Thyroid gland (tissue), 4 donors: ENCODE data around the gene UBAP1. TPM values are rescaled to one million over a fixed set of nuclear protein-coding genes. Genes with fewer than 3 reads are reported as not detected.
"Not testable (repeated sequence)": the region's sequence is repeated elsewhere in the genome, so short reads cannot be mapped to it uniquely, and the experiment has no call there.

ENCODE experiments used
- DNase-seq, 2 donors: peaks; one replicate each; pipeline ENCODE4 v3.0.0-alpha.2; 2019
- H3K27ac ChIP-seq, 3 donors: fragments of 200-600 bp; sonication (generic); 1 replicate in 2 of 3; 2 replicates in 1 of 3; pipeline ENCODE4 v1.5.1; 2016 to 2019; ENCODE audit warnings: mild to moderate bottlenecking in 1 of 3, moderate library complexity in 1 of 3
- H3K27me3 ChIP-seq: fragments of 200-600 bp; sonication (generic); one replicate; pipeline ENCODE4 v1.5.1; 2019
- H3K36me3 ChIP-seq, 2 donors: fragments of 200-600 bp; sonication (generic); one replicate each; pipeline ENCODE4 v1.5.1; 2016 to 2019
- H3K4me1 ChIP-seq, 2 donors: fragments of 200-600 bp; sonication (generic); one replicate each; pipeline ENCODE4 v1.5.1; 2017 to 2019
- H3K4me3 ChIP-seq, 3 donors: fragments of 200-600 bp; sonication (generic); replicated peaks in 1 of 3; 1 replicate in 2 of 3; 2 replicates in 1 of 3; pipeline ENCODE4 v1.5.1; 2016; ENCODE audit warnings: mild to moderate bottlenecking in 1 of 3
- H3K9me3 ChIP-seq: fragments of 200-600 bp; sonication (generic); one replicate; pipeline ENCODE4 v1.5.1; 2017
- CTCF ChIP-seq, 6 experiments: fragments of 200-600 bp in 3 of 6; fragments of 450-650 bp in 3 of 6; sonication (generic) in 3 of 6; IDR thresholded peaks; one replicate each; pipeline ENCODE4 v1.5.1; 2016 to 2019; ENCODE audit warnings: antibody characterized with exemption in 6 of 6, mild to moderate bottlenecking in 2 of 6, inconsistent platforms in 1 of 6, moderate library complexity in 1 of 6
- POLR2A ChIP-seq, 2 donors: fragments of 450-650 bp; IDR thresholded peaks; one replicate each; pipeline ENCODE4 v1.6.1; 2017; ENCODE audit warnings: antibody characterized with exemption in 2 of 2, mild to moderate bottlenecking in 2 of 2, moderate library complexity in 1 of 2
- WGBS, 2 donors: methylation state at CpG; one replicate each; pipeline ENCODE4 v1.1.5; 2017; 5-methylcytosine and 5-hydroxymethylcytosine counted together
- intact Hi-C: fragments of 100-400 bp; cut with DNase I; formaldehyde crosslinking; loops from one replicate; pipeline ENCODE4 v1.15.1; 2023
- total RNA-seq, 4 donors: library from RNA; depleted of rRNA; stranded (reverse); fragments of >200 nt; gene quantifications; one replicate each; pipeline ENCODE4 v1.2.3, GENCODE V29; 2016

The UBAP1 gene
- total RNA-seq, 4 donors from 2014 or later: 41.3 to 50.5 (median 44.8) TPM

- WGBS, 2 donors: 97% methylated on average over 3 of the region's 3 CpGs
- intact Hi-C loops: no loop called here
These were observed 37.5 kb downstream of the UBAP1 start for GRCh38 chr9:34216325-34216724.

GRCh38 chr9:34217015-34217414, 38.2 kb downstream of the UBAP1 start:
- H3K27ac ChIP-seq, DNase-seq, H3K9me3 ChIP-seq, H3K36me3 ChIP-seq, H3K27me3 ChIP-seq, H3K4me1 ChIP-seq, intact Hi-C loops, H3K4me3 ChIP-seq: not testable (repeated sequence)
- WGBS, 2 donors: 95 to 96% methylated on average over 2 of the region's 2 CpGs

More at GRCh38 chr9:34216325-34216724, 37.5 kb downstream of the UBAP1 start:
- no peak overlapping the region for H3K4me3 ChIP-seq
- TF ChIP-seq CTCF (IDR thresholded peaks at IDR 0.05) (no peak), POLR2A (IDR thresholded peaks at IDR 0.05) (no peak)
- no peak for DNase-seq
- H3K27me3 ChIP-seq: no peaks in the 10 kb centered on the region
- H3K36me3 ChIP-seq: no peaks in the 10 kb centered on the region
- H3K9me3 ChIP-seq: no peaks in the 10 kb centered on the region
- no peaks in the 10 kb centered on the region for H3K4me1 ChIP-seq
- no peak overlapping the region for H3K27ac ChIP-seq

- DNase-seq: no peak
- no peaks in the 10 kb centered on the region for H3K27me3 ChIP-seq
- H3K4me3 ChIP-seq: no peak overlapping the region
- no peak overlapping the region for H3K27ac ChIP-seq
- 85 to 86% methylated on average over 5 of the region's 5 CpGs for WGBS, 2 donors
- TF ChIP-seq CTCF (IDR thresholded peaks at IDR 0.05) (no peak), POLR2A (IDR thresholded peaks at IDR 0.05) (no peak)
- H3K36me3 ChIP-seq: no peaks in the 10 kb centered on the region
- intact Hi-C loops: no loop called here
- peaks cover 9 to 13% of the 10 kb centered on the region in 2 donors for H3K4me1 ChIP-seq
- H3K9me3 ChIP-seq: no peaks in the 10 kb centered on the region
These were observed 39.6 kb downstream of the UBAP1 start for GRCh38 chr9:34218446-34218845.

GRCh38 chr9:34219421-34219820, 40.6 kb downstream of the UBAP1 start:
- no peak for TF ChIP-seq CTCF (IDR thresholded peaks at IDR 0.05)
- TF ChIP-seq POLR2A (IDR thresholded peaks at IDR 0.05): no peak
- no peak for DNase-seq
- no peak overlapping the region for H3K27ac ChIP-seq
- no peaks in the 10 kb centered on the region for H3K36me3 ChIP-seq
- H3K27me3 ChIP-seq: no peaks in the 10 kb centered on the region
- no peaks in the 10 kb centered on the region for H3K9me3 ChIP-seq
- no peak overlapping the region for H3K4me3 ChIP-seq
- peaks cover 9 to 13% of the 10 kb centered on the region in 2 donors for H3K4me1 ChIP-seq
- intact Hi-C loops: no loop called here
- 88 to 89% methylated on average over 1 of the region's 1 CpG for WGBS, 2 donors

- 89 to 98% methylated on average over 8 of the region's 8 CpGs for WGBS, 2 donors
- intact Hi-C loops: no loop called here
These were observed 41.4 kb downstream of the UBAP1 start for GRCh38 chr9:34220218-34220617.

More at GRCh38 chr9:34220218-34220617, 41.4 kb downstream of the UBAP1 start:
- no peak overlapping the region for H3K4me3 ChIP-seq
- no peak overlapping the region for H3K27ac ChIP-seq
- H3K27me3 ChIP-seq: no peaks in the 10 kb centered on the region
- H3K4me1 ChIP-seq: peaks cover 9 to 13% of the 10 kb centered on the region in 2 donors
- DNase-seq: no peak
- H3K9me3 ChIP-seq: no peaks in the 10 kb centered on the region
- TF ChIP-seq CTCF (IDR thresholded peaks at IDR 0.05) (no peak), POLR2A (IDR thresholded peaks at IDR 0.05) (no peak)
- no peaks in the 10 kb centered on the region for H3K36me3 ChIP-seq
